Hematopoietic multipotent progenitor cell treated with erythropoietin and hydrocortisone succinate and interleukin-3 and kit ligand, for 6 days (in vitro differentiated cells): ENCODE measurements around the gene CCSER1.
"Not testable (repeated sequence)": the region's sequence is repeated elsewhere in the genome, so short reads cannot be mapped to it uniquely, and the experiment has no call there.

Experiments used
- DNase-seq: peaks from one replicate; pipeline ENCODE4 v3.0.0-alpha.2; 2015

The CCSER1 gene

GRCh38 chr4:91222014-91222413 lies 1094.8 kb downstream of the CCSER1 start:
- no peak for DNase-seq

GRCh38 chr4:91226867-91227266 lies 1099.7 kb downstream of the CCSER1 start:
- DNase-seq = no peak

GRCh38 chr4:91228659-91229058 lies 1101.5 kb downstream of the CCSER1 start:
- no peak for DNase-seq

- DNase-seq = no peak
These were observed 1106.0 kb downstream of the CCSER1 start for GRCh38 chr4:91233164-91233563.

GRCh38 chr4:91243132-91243531 lies 1115.9 kb downstream of the CCSER1 start:
- DNase-seq = no peak

- DNase-seq = no peak
These were observed 1128.8 kb downstream of the CCSER1 start for GRCh38 chr4:91256043-91256442.

GRCh38 chr4:91256751-91257150 lies 1129.6 kb downstream of the CCSER1 start:
- no peak for DNase-seq

- no peak for DNase-seq
These were observed 1130.5 kb downstream of the CCSER1 start for GRCh38 chr4:91257721-91258120.

GRCh38 chr4:91258326-91258725 lies 1131.1 kb downstream of the CCSER1 start:
- no peak for DNase-seq

GRCh38 chr4:91267543-91267942 lies 1140.3 kb downstream of the CCSER1 start:
- DNase-seq = no peak

GRCh38 chr4:91268481-91268880 lies 1141.3 kb downstream of the CCSER1 start:
- not testable (repeated sequence) for DNase-seq

GRCh38 chr4:91268913-91269312 lies 1141.7 kb downstream of the CCSER1 start:
- no peak for DNase-seq

GRCh38 chr4:91279899-91280298 lies 1152.7 kb downstream of the CCSER1 start:
- no peak for DNase-seq

- no peak for DNase-seq
These were observed 1153.5 kb downstream of the CCSER1 start for GRCh38 chr4:91280551-91281290.

- no peak for DNase-seq
These were observed 1155.0 kb downstream of the CCSER1 start for GRCh38 chr4:91282217-91282616.

- DNase-seq = no peak
These were observed 1156.6 kb downstream of the CCSER1 start for GRCh38 chr4:91283726-91284230.

GRCh38 chr4:91284480-91284879 lies 1157.3 kb downstream of the CCSER1 start:
- no peak for DNase-seq

- no peak for DNase-seq
These were observed 1158.3 kb downstream of the CCSER1 start for GRCh38 chr4:91285487-91285886.

- DNase-seq = no peak
These were observed 1161.6 kb downstream of the CCSER1 start for GRCh38 chr4:91288702-91289311.

- no peak for DNase-seq
These were observed 1171.0 kb downstream of the CCSER1 start for GRCh38 chr4:91298156-91298700.

- DNase-seq = no peak
These were observed 1171.6 kb downstream of the CCSER1 start for GRCh38 chr4:91298824-91299223.

- DNase-seq = no peak
These were observed 1174.9 kb downstream of the CCSER1 start for GRCh38 chr4:91302120-91302519.

- no peak for DNase-seq
These were observed 1177.1 kb downstream of the CCSER1 start for GRCh38 chr4:91304292-91304691.

- DNase-seq = no peak
These were observed 1190.2 kb downstream of the CCSER1 start for GRCh38 chr4:91317434-91317833.
